GM18907 (cell line): Measurements from ENCODE around the gene ACVR1.
"Not testable (repeated sequence)": the region's sequence is repeated elsewhere in the genome, so short reads cannot be mapped to it uniquely, and the experiment has no call there.

Experiments
- ATAC-seq: cut with Tn5 transposase; IDR thresholded peaks from one replicate; pipeline ENCODE4 v1.9.1; 2021; ENCODE audit warnings: mild to moderate bottlenecking, moderate library complexity; ENCODE audit not compliant: unreplicated experiment

Gene ACVR1

DNA sequence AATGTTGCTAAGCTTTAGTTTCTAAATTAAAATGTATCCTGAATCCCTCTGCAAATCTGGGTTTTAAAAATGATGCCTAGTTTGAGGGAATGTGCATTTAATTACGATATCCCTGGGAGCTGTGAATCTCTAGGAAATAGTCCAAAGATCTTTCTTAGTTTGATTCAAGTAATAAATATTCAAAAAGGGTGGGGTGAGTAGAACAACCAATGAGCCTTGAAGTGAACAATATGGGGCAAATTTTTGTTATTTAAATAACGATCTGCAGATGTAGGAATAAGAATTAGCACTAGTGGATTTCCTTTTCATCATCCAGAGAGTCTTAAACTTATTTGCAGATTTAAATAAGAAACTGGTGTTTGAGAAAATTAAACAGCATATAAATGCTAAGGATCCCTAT, 106.3 kb downstream of the ACVR1 start:
- ATAC-seq = no peak

DNA sequence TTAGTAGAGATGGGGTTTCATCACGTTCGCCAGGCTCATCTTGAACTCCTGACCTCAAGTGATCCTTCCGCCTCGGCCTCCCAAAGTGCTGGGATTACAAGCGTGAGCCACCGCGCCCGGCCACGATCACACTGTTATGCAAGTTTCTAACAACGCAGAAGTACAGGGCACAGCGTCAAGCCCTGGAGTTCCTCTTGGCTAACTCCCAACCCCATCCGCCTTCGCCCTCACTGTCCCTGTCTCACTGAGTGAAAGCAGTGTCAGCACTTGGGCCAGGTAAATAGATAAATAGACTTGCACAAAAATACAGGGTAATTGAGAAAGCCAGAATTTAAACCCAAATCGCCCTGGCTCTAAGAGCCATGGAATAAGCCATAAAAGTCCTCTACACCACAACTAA, 111.7 kb downstream of the ACVR1 start:
- no peak for ATAC-seq

DNA sequence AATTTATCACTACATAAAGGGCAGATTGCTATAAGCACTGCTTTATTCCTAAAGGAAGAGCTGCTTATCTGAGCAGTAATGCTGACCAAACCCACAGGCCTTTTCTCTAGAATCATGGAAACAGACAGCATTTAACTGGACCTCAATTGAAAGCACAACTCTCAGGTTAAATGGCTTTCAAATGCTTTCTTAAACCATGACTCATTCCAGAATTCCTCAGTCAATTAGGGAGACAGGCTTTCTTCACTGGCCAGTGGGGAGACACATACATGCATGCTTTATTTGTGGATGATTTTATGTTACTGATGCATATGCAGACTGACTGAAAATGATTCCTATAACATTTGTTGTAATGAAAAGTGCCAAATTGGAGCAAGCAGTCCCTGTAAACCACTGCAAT, 114.6 kb downstream of the ACVR1 start:
- no peak for ATAC-seq

DNA sequence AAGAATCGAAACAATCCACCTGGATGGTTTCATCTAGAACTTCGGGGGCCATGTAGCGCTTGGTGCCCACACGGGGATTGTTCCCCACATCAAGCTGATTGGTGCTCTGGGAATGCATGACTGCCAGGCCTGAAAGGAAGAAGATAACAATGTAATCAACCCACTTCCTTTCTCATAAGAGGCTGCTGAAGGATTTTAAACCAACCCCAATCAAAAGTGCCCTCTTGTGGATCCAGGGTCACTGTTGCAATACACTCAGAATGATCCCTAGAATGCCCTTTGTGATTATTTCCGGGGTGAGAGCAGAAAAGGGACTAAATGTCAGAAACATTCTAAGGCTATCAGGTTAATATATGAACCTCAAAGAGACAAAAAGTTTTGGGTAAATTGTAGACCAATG, 115.2 kb downstream of the ACVR1 start:
- ATAC-seq = no peak

DNA sequence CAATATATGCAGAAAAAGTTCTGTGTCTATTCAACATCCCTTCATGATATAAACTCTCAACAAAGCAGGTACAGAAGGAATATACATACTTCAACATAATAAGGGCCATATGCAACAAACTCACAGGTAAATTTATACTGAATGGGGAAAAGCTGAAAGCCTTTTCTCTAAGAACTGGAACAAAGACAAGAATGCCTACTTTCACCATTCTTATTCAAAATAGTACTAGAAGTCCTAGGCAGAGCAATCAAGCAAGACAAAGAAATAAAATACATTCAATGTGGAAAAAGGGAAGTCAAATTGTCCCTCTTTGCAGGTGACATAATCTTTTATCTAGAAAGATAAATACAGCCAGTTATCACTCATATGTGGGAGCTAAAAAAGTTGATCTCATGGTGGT, 116.3 kb downstream of the ACVR1 start:
- no peak for ATAC-seq

DNA sequence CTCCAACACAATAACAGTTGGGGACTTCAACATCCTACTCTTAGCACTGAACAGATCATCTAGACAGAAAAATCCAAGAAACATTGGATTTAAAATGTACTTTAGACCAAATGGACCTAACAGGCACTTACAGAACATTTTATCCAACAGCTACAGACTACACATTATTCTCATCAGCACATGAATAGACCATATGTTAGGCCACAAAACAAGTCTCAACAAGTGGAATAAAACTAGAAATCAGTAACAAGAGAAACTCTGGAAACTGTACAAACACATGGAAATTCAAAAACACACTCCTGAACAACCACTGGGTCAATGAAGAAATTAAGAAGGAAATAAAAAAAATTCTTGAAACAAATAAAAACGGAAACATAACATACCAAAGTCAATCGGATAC, 117.5 kb downstream of the ACVR1 start:
- no peak for ATAC-seq

DNA sequence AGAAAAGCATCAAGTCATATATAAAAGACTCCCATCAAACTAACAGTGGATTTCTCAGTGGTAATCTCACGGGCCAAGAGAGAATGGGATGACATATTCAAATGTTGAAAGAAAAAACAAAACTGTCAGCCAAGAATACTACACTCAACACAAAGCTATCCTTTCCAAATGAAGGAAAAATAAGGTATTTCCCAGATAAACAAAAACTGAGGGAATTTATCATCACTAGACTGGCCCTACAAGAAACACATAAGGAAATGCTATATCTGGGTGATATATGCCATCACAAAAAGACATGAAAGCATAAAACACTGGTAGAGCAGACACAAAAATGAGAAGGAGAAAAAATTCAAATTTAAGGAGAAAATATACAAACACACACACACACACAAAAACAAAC, 118.6 kb downstream of the ACVR1 start:
- no peak for ATAC-seq

DNA sequence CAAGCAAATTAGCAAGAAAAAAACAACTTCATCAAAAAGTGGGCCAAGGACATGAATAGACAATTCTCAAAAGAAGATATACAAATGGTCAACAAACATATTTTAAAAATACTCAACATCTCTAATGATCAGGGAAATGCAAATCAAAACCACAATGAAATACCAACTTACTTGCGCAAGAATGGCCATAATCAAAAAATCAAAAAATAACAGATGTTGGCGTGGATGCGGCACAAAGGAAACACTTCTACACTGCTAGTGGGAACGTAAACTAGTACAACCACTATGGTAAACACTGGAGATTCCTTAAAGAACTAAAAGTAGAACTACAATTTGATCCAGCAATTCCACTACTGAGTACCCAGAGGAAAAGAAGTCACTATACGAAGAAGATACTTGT, 119.7 kb downstream of the ACVR1 start:
- ATAC-seq = not testable (repeated sequence)

DNA sequence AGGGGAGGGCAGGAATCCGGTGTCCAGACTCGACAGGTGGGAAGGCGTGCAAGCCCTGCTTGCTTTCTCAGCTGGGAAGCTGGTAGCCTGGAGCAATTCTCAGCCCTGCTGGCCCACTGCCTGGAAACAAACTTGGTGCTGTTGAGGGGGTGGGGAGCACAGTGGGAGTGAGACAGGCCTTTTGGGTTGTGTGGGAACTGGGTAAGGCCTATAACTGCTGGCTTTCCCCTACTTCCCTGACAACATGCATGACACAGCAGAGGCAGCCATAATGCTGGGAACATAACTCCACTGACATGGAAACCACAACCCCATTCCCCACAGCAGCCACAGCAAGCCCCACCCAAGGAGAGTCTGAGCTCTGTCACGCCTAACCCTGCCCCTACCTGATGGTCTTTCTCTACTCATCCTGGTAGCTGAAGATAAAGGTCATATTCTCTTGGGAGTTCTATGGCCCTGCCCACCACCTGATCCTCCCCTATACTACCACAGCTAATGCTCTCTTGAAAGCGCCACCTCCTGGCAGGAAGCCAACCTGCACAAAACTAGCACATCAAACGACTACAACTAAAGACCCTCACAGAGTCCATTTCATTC, 124.6 kb downstream of the ACVR1 start:
- ATAC-seq = peak; percentile 85

DNA sequence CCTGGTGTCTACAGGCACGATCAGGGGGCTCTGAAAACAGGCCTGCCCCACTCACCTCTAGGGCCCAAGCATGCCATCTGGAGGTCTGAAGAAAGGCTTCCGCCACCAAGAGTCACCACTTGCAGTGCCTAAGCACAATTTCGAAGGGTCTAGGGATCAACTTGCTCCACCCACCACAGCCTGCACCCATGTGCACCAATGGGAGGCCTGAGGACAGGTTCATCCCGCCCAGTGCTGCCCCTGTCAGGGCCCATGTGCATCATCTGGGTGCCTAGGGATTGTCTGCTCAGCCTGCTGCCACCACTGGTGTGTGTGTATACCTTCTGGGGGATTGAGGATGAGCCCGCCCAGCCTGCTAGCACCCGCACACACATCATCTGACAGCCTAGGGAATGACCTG, 126.4 kb downstream of the ACVR1 start:
- no peak for ATAC-seq

DNA sequence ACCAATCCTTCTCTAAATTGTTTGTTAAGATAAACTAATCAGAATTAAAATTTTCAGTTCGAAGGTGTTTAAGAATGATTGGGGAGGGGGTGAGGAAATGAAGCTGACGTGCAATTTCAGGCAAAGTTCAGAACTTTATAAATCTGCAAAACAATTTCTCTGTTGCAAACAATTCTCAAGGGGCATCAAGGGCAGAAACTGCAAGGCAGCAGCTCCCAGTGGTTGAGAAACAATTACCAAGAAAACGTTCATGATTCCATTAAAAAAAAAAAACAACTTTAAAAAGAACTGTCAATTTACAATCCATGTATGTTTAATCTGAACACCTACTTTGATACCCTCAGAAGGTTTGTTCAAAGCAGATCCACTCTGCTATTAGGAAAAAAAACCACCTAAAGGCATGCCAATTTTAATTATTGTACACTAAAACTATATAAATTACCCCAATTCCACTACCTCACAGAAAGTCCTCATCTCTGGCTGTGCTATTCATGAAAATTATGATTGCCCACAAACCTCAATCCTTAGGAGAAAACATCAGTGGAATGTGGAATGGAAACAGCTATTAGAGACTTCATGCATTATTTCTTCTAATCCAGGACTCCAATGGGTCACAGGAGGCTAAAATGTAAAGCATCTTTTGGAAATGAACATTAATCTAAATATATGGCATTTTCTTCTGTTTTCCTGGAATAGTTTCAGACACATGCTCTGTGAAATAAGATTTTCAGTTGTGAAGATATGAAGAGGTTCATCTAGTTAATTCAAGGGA, 127.6 kb downstream of the ACVR1 start:
- ATAC-seq = no peak

DNA sequence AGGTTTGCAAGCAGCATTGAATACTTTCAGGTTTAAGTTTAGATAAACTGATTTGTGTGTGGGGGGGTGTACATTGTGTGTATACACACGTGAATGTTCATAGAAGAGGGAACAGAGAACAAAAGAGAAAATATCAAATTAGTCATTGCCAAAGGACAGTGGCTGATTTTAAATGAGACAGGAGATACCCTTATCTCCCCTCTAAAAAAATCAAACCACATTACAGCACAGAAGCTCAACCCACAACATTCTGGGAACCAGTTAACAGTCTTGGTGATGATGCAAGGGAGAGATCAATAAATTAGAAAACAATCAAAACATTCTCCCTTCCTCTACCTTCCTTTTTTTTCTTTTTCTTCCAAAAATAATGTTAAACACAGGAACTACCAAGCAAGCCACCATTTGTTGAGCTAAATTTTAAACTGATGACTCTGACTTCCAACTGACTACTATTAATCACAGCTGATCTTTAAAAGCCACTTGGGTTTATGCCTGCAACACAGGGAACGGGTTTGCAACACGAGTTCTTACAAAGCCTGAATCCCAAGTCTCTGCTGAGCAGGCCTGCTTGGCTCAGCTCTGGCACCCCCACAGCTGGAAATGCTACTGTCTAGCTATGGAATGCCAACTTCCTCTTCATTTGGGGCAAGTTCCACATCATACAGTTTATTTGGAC, 128.3 kb downstream of the ACVR1 start:
- peak; percentile 49 for ATAC-seq

DNA sequence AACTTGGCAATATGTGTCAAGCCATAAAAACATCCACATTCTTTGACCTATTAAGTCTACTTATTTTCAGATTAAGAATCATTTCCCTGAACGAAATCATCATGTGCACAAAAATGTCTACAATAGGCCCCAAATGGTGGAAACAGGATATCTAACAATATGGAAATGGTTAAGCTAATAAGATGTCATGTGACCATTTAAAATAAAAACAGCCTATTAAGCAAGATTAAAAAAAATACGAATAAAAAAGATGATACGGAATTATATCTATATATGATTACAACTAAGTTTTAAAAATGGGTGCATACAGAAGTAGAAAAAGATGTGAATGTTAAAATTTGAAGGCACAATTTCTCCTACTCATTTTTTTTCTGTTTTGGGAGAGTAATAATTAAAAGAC, 128.8 kb downstream of the ACVR1 start:
- no peak for ATAC-seq

DNA sequence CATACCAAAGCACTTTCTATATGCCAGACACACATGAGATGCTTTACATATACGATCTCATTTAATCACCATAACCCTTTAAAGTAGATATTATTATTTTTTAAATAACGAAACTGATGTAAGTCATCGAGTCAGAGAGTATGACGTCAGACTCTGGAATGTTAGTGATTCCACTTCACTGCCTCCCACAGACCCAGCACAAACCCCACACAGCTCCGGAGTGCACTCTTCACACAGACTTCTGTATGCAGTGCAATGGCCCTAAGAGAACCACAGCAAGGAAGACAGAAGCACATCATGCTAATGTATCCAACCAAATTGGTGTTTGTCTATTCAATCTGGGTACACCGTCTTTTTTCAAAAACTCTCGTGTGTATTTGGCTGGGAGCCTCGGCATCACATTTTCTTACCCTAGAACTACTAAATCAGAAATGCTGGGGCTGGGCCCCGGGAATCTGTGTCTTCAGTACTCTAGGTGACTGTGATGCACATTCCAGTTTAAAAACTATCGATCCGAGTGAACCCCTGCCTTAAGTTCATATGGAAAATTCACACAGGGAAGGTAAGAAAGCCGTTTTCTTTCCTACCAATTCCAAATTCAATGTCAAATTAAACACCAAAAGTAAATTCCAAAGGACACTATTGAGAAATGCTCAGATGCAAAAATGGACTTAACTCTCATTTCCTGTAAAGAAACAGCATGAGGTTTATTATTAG, 129.7 kb downstream of the ACVR1 start:
- no peak for ATAC-seq

DNA sequence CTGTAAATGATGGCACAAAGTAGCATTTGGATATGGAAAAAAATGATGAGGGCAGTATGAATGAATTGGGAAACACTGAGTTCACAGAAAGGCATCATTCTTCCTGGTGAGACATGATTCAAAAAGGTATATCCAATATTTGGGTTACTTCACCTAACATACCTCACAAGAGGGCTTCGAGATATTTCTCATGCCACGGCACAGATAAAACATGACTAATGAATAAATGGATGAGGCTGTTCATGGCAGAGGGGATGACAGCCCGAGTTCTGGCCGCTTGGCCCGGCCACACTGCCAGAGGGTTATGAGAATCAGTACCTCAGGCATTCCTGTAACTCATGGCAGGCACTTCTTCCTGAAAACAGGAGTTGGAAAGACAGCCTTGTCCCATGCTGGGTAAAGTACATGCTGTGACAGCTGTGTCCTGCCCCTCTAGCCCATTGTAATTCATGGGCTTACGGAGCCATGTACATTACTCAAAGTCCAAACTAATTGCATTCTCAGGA, 131.5 kb downstream of the ACVR1 start:
- no peak for ATAC-seq

DNA sequence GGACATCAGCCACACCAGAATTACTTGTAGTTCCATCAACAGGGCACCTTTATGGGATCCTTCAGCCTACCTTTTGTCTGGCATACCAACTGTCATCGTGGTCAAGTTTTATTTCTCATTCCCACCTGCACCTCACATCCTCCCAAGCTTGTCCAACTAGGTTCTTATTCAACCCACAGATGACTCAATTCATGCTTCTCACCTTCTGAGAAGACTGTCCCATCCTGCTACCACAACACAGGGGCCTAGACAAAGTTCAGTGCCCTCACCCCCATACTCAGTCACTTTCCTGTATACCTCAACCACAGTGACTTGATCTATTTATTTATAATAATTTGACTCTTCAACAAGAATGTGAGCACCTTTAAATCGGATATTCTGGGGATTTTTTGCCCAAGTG, 133.1 kb downstream of the ACVR1 start:
- ATAC-seq = peak; percentile 84

DNA sequence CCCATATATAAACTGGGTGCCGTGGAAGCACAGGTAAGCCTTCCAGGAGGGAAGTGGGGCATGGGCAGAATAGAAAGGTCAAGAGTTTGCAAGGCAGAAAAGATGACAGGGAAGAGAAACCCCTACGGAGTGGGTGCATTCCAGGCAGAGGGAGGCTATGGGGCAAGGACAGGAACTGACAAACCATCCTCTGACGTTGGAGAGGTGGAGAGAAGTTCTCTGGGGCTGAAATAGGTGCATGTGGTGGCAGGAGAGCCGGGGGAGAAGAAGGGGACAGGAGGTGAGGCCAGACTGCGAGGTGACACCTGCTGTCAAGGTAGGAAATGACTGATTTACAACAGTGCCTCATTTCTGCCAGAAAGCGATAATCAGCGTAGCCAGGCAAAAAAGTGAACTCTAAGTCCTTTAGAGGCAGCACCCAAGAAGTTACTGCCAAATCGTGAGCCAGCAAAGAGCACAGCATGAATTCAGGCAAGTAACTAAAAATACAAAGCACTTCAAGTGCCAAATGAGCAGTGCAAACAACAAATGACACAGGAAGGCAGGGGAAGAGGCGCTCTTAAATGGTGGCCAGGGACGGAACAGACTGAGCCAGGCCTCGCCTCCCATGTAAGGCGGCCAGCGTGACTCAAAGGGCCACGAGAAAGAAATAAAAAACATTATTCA, 134.2 kb downstream of the ACVR1 start:
- ATAC-seq = no peak

DNA sequence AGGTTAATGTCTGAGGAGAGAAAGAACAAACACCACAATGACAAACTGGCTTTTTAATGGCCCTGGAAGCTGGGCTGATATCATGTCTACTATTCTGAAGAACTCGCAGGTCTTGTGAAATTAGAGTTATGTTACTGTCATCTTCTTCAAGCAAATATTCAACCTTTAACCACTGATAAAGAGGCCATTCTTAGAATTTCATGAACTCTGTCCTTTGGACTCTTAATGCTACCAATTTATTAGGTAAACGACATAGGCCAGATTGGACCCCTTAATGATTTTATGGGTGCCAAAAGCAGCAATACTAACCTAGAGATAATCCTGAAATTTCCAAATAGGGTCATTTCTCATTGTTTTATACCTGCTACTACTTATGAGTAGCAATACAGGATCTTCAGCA, 138.5 kb downstream of the ACVR1 start:
- ATAC-seq = no peak

DNA sequence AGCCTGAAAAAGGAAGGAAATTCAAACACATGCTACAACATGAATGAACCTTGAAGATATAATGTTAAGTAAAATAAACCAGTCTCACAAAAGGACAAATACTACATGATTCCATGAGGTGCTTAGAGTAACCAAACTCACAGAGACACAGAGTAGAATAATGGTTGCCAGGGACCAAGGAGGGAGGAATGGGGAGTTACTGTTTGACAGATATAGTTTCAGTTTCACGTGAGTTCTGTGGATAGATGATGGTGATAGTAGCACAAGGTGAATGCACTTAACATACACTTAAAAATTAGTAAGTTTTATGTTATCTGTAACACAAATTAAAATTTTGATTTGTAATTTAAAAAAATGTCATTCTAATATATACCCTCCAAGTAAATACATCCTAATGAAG, 140.6 kb downstream of the ACVR1 start:
- peak; percentile 82 for ATAC-seq

DNA sequence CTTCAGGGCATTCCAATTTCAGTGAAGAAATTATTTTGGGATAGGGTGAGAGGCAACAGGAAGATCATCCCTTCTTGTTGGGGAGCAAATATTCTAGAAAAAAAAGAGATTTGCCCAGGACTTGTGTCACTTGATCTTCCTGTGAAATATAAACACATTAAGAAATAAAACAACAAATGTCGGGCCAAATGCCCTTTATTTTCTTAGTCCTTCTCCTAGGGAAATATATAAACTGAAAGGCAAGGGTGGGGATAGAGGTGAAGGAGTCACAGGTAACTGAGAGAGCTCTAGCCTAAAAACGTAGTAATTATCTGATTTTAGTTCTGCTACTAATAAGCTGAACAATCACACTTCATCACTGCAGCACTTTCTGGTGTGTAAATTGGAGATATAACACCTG, 142.9 kb downstream of the ACVR1 start:
- ATAC-seq = no peak

DNA sequence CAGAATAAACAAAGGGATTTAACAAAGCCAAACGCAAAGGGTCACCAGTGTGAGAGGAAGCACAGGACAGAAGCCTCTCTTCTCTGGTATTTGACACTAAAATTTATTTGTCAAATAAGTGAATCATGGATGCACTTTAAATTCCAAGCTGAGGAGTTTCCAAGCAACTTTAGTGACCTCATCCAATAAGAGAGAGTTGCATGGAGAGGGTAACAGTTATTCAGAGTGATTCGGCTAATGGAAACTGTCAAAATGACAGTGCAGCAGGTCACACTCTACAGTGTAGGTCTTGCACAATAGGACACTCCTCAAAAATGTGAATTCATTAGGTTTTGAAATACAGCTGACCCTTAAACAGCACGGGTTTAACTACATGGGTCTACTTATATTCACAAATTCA, 143.5 kb downstream of the ACVR1 start:
- no peak for ATAC-seq
